Smooth muscle cell (in vitro differentiated cells): ENCODE measurements around the gene SLC13A5. TPM values are rescaled to one million over a fixed set of nuclear protein-coding genes. Genes with fewer than 3 reads are reported as not detected.

Source experiments
- DNase-seq: peaks from one replicate; lab custom pipeline; 2025; ENCODE audit not compliant: unreplicated experiment; lab: John Stamatoyannopoulos, UW
- H2AFZ ChIP-seq: fragments of 200-600 bp; sonication (generic); 2 replicates; pipeline ENCODE4 v1.6.0; 2016; ENCODE audit warnings: antibody characterized with exemption, low read depth, mild to moderate bottlenecking
- H3F3A ChIP-seq: fragments of 200-600 bp; sonication (generic); 2 replicates; pipeline ENCODE4 v1.6.0; 2017; ENCODE audit warnings: antibody characterized with exemption, low read depth
- H3K27ac ChIP-seq: fragments of 200-600 bp; sonication (generic); 2 replicates; pipeline ENCODE4 v1.5.1; 2016; ENCODE audit warnings: low read depth, mild to moderate bottlenecking
- H3K27me3 ChIP-seq: fragments of 200-600 bp; sonication (generic); 2 replicates; pipeline ENCODE4 v1.6.1; 2016; ENCODE audit warnings: low read depth, mild to moderate bottlenecking
- H3K36me3 ChIP-seq: fragments of 200-600 bp; sonication (generic); 2 replicates; pipeline ENCODE4 v1.5.1; 2016; ENCODE audit warnings: low read depth
- H3K4me1 ChIP-seq: fragments of 200-600 bp; sonication (generic); 2 replicates; pipeline ENCODE4 v1.5.1; 2016; ENCODE audit warnings: low read depth
- H3K4me2 ChIP-seq: fragments of 200-600 bp; sonication (generic); 2 replicates; pipeline ENCODE4 v1.6.0; 2016; ENCODE audit warnings: mild to moderate bottlenecking
- H3K4me3 ChIP-seq: fragments of 200-600 bp; sonication (generic); 2 replicates; pipeline ENCODE4 v1.5.1; 2016; ENCODE audit warnings: mild to moderate bottlenecking
- H3K79me2 ChIP-seq: fragments of 200-600 bp; sonication (generic); 2 replicates; pipeline ENCODE4 v1.6.0; 2016; ENCODE audit warnings: low read depth, mild to moderate bottlenecking
- H3K9ac ChIP-seq: fragments of 200-600 bp; sonication (generic); 2 replicates; pipeline ENCODE4 v1.6.0; 2016; ENCODE audit warnings: low read depth
- H3K9me3 ChIP-seq: fragments of 200-600 bp; sonication (generic); replicated peaks from 2 replicates; pipeline ENCODE4 v1.5.1; 2016; ENCODE audit warnings: low read depth
- H4K20me1 ChIP-seq: fragments of 200-600 bp; sonication (generic); 2 replicates; pipeline ENCODE4 v1.6.0; 2016; ENCODE audit warnings: low read depth
- WGBS: methylation state at CpG from one replicate; pipeline ENCODE4 v1.1.7; 2016; ENCODE audit warnings: low lambda C conversion rate; 5-methylcytosine and 5-hydroxymethylcytosine counted together
- polyA plus RNA-seq: library from polyadenylated mRNA; unstranded; fragments of >200 nt; fragmentation: Nextera tagmentation; extraction: Ambion mirVana; gene quantifications from 2 replicates; pipeline ENCODE4 v1.2.1, GENCODE V29; 2016
- total RNA-seq: library from RNA; depleted of rRNA; stranded (reverse); fragments of >200 nt; gene quantifications from 2 replicates; pipeline ENCODE4 v1.2.3, GENCODE V29; 2014
- TF ChIP-seq, protein P1 (sequence below): fragments of 200-600 bp; sonication (generic); IDR thresholded peaks from 2 replicates; pipeline ENCODE4 v1.5.1; 2017; ENCODE audit warnings: borderline replicate concordance, mild to moderate bottlenecking, antibody characterized with exemption; ENCODE audit not compliant: insufficient read depth, poor library complexity, severe bottlenecking

The SLC13A5 gene
- total and polyA plus RNA-seq, 2 experiments from 2014 or later: 2.3 TPM; not detected in 1

- no peak for DNase-seq
- TF ChIP-seq, protein P1, sequence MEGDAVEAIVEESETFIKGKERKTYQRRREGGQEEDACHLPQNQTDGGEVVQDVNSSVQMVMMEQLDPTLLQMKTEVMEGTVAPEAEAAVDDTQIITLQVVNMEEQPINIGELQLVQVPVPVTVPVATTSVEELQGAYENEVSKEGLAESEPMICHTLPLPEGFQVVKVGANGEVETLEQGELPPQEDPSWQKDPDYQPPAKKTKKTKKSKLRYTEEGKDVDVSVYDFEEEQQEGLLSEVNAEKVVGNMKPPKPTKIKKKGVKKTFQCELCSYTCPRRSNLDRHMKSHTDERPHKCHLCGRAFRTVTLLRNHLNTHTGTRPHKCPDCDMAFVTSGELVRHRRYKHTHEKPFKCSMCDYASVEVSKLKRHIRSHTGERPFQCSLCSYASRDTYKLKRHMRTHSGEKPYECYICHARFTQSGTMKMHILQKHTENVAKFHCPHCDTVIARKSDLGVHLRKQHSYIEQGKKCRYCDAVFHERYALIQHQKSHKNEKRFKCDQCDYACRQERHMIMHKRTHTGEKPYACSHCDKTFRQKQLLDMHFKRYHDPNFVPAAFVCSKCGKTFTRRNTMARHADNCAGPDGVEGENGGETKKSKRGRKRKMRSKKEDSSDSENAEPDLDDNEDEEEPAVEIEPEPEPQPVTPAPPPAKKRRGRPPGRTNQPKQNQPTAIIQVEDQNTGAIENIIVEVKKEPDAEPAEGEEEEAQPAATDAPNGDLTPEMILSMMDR: no peak
- 43% methylated on average over 4 of the region's 4 CpGs for WGBS
Observed at GRCh38 chr17:6729531-6729930, 16.4 kb upstream of the SLC13A5 start.

DNA sequence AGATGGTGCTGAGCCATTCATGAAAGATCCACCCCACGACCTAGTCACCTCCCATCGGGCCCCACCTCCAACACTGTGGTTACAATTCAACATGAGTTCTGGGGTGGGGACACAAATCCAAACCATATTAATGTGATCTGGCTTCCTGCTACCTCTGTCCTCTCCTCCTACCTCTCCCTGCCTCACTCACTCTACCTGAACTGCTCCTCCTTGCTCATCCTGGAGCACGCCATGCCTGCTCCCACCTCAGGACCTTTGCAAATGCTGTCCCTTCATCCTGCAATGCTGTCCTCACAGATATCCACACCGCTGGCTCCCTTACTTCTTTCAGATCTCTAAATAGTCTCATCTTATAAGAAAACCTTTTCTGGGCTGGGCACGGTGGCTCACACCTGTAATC, 10.8 kb upstream of the SLC13A5 start:
- no peak overlapping the region for H3K4me2 ChIP-seq
- peaks cover 18% of the 10 kb centered on the region for H3K27me3 ChIP-seq
- H3K79me2 ChIP-seq: no peaks in the 10 kb centered on the region
- TF ChIP-seq, protein P1: no peak
- no peak for DNase-seq
- no peaks in the 10 kb centered on the region for H4K20me1 ChIP-seq
- no peaks in the 10 kb centered on the region for H3K36me3 ChIP-seq
- no peak overlapping the region for H3K9ac ChIP-seq
- no peaks in the 10 kb centered on the region for H3F3A ChIP-seq
- no peaks in the 10 kb centered on the region for H3K4me1 ChIP-seq
- 89% methylated on average over 5 of the region's 5 CpGs for WGBS
- no peak overlapping the region for H2AFZ ChIP-seq
- H3K4me3 ChIP-seq: no peak overlapping the region
- no peak overlapping the region for H3K27ac ChIP-seq
- H3K9me3 ChIP-seq: no peaks in the 10 kb centered on the region

More at GRCh38 chr17:6729531-6729930, 16.4 kb upstream of the SLC13A5 start:
- Histone ChIP-seq H3K27ac (no peak overlapping the region), H3K36me3 (no peaks in the 10 kb centered on the region), H3K4me3 (no peak overlapping the region), H3K4me1 (no peaks in the 10 kb centered on the region), H3K9ac (no peak overlapping the region), H3K79me2 (no peaks in the 10 kb centered on the region), H3K4me2 (no peak overlapping the region), H3K9me3 (no peaks in the 10 kb centered on the region), H3K27me3 (no peaks in the 10 kb centered on the region), H2AFZ (no peak overlapping the region), H4K20me1 (no peaks in the 10 kb centered on the region), H3F3A (no peaks in the 10 kb centered on the region)

GRCh38 chr17:6721744-6722143, 8.6 kb upstream of the SLC13A5 start:
- Histone ChIP-seq H3K27ac (no peak overlapping the region), H4K20me1 (no peaks in the 10 kb centered on the region), H3K4me1 (no peaks in the 10 kb centered on the region), H3F3A (no peaks in the 10 kb centered on the region), H3K9ac (no peak overlapping the region), H2AFZ (no peak overlapping the region), H3K4me2 (no peak overlapping the region), H3K4me3 (no peak overlapping the region), H3K79me2 (no peaks in the 10 kb centered on the region), H3K27me3 (peaks cover 18% of the 10 kb centered on the region), H3K9me3 (no peaks in the 10 kb centered on the region), H3K36me3 (no peaks in the 10 kb centered on the region)
- TF ChIP-seq, protein P1: no peak
- no peak for DNase-seq
- 90% methylated on average over 5 of the region's 5 CpGs for WGBS

DNA sequence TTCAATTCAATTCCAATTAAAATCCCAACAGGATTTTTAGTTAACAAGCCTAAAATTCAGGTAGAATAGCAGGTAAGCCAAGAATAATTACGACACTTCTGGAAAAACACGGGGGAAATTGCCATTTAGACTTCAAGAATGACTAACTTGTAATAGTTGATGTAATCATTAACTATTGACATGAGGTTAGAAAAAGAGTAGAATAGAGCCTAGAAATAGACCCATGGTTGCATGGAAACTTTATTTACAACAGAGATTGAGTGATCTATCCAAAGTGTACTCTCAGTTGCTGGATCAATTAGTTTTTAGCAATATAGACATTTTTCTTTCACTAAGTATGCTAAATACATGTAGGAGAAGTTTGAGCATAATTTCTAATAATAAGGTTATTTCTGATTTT, 3.6 kb upstream of the SLC13A5 start:
- Histone ChIP-seq H3K79me2 (no peaks in the 10 kb centered on the region), H4K20me1 (no peaks in the 10 kb centered on the region), H3K4me1 (no peaks in the 10 kb centered on the region), H3K9ac (no peak overlapping the region), H3K4me2 (no peak overlapping the region), H3K4me3 (no peak overlapping the region), H3K27ac (no peak overlapping the region), H2AFZ (no peak overlapping the region), H3K9me3 (no peaks in the 10 kb centered on the region), H3K36me3 (no peaks in the 10 kb centered on the region), H3F3A (no peaks in the 10 kb centered on the region), H3K27me3 (peaks cover 35% of the 10 kb centered on the region)
- no peak for DNase-seq
- TF ChIP-seq, protein P1: no peak
- 92% methylated on average over 2 of the region's 2 CpGs for WGBS
